Measurements from ENCODE around the gene OR1D2.

GRCh38 chr17:3039736-3040135 is 64.5 kb downstream of the OR1D2 start:
- no peak for TF ChIP-seq CTCF (conservative IDR thresholded peaks at IDR 0.05; ENCODE audit: low read depth, low read length)
- no peak for TF ChIP-seq EZH2 (IDR thresholded peaks at IDR 0.05; ENCODE audit: borderline replicate concordance, low read depth, low read length, poor library complexity, severe bottlenecking)

Measured in A673 (cell line).